ENCODE results near the gene ZNF664. TPM values are rescaled to one million over a fixed set of nuclear protein-coding genes. Genes with fewer than 3 reads are reported as not detected.

Gene ZNF664
- total and polyA plus RNA-seq, 2 of the 8 experiments (the other 6 are each of a cell fraction or from before 2014, with no cell fraction given), result 22.8 to 51.4 TPM

DNA sequence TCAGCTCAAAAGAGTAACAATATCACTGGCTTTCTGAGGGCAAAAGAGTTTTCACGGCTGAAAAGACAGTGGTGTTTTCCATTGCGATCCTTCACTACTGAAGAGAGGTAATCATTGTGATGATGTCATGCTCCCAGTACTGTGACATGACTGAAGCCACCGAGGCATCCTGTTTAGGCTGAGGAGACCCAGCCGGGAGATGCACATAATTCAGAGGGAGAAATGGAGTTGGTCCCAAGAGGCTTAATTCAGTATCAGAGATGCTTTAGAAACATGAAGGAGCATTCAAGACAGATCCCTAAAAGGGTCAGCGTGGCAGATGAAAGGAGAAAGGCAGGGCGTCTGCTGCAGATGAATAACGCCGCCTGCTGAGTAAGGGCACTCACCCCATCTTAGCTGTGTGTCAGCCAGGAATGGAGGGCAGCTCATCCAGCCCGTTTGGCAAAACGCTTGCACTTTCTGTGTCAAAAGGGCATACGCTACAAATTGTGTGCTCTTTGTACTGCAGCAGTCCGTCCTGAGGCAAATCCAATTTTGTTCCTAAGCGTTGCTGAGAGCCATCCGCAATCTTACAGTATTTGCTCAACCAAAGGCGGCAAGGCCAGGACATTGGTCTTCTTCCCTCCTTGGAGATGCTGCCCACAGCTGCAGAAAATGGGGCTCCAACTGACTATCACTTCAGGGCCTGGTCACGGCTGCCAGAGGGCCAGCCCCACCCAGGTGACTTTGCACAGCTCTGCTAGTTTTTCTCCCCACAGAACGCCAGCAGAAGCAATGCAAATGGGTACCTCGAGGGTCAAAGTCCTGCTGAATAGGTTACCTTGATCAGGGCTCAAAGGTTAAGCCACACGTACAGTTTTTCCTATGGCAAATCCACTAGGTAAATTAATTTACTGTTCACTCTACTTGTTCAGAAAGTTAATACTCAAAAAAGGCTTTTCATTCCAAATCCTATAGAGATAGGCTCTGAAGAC is 23.9 kb upstream of the ZNF664 start:
- DNase-seq (ENCODE audit: low read depth in 1 of 2, low spot score in 2 of 2), result no peak
- no peak overlapping the region for H3K14ac ChIP-seq (ENCODE audit: insufficient read length)
- no peak overlapping the region for H3K23ac ChIP-seq (ENCODE audit: insufficient read length)
- no peak overlapping the region for H2AK5ac ChIP-seq (ENCODE audit: low read depth, low read length)
- no peak overlapping the region for H2BK5ac ChIP-seq (ENCODE audit: low read depth, low read length)
- H3K4ac ChIP-seq (replicated peaks; ENCODE audit: insufficient read length, low read depth, low read length), result no peak overlapping the region
- no peaks in the 10 kb centered on the region for H3K36me3 ChIP-seq (ENCODE audit: control insufficient read depth in 2 of 4, insufficient read depth in 4 of 4, low read length in 3 of 4)
- no peak overlapping the region for H3K27ac ChIP-seq (ENCODE audit: low read depth, low read length)
- 86% methylated on average over 19 of the region's 19 CpGs; no CpG with 5 or more reads in 1 of the 2 experiments for WGBS, 2 experiments (ENCODE audit: extremely low coverage in 1 of 2, insufficient coverage in 1 of 2, insufficient read length in 1 of 2, insufficient replicate concordance in 2 of 2, low coverage in 1 of 2, low lambda C conversion rate in 2 of 2, missing lambda C conversion rate in 1 of 2)
- no peak overlapping the region for H3K18ac ChIP-seq (ENCODE audit: extremely low read depth, low read length)
- H2BK15ac ChIP-seq (ENCODE audit: low read length), result no peak overlapping the region
- ChIA-PET POLR2A (ENCODE audit: partially characterized antibody) (no interaction called here), CTCF (ENCODE audit: partially characterized antibody) (interaction anchor here (0.9 to 2.3 kb wide), 5 partner anchors 10 to 53 kb away, joined by 3 to 6 read pairs (median 4); no protein-coding TSS in a partner anchor)
- no peaks in the 10 kb centered on the region for H3K23me2 ChIP-seq (ENCODE audit: low read depth, low read length)
- H3K56ac ChIP-seq (replicated peaks; ENCODE audit: insufficient read length, low read depth, low read length), result no peak overlapping the region
- no peak overlapping the region for H3K9ac ChIP-seq (replicated peaks in 1 of 4; ENCODE audit: extremely low read depth in 1 of 4, low read depth in 3 of 4, low read length in 3 of 4)
- H4K8ac ChIP-seq (ENCODE audit: extremely low read depth, insufficient read depth, low read length), result peak overlapping the region; percentile 48; the same call in 1 of the 2 replicates
- H3K4me1 ChIP-seq (replicated peaks in 1 of 4; ENCODE audit: control insufficient read depth in 3 of 4, insufficient read depth in 4 of 4, low read length in 3 of 4), result no peaks in the 10 kb centered on the region
- H2BK120ac ChIP-seq (replicated peaks; ENCODE audit: low read depth, low read length), result no peak overlapping the region
- no peak for FAIRE-seq
- H2BK12ac ChIP-seq (ENCODE audit: low read depth, low read length), result no peak overlapping the region
- H4K20me1 ChIP-seq (replicated peaks in 1 of 2; ENCODE audit: control insufficient read depth in 1 of 2, insufficient read depth in 2 of 2, low read length in 2 of 2), result no peaks in the 10 kb centered on the region
- H3K79me1 ChIP-seq (ENCODE audit: low read depth, low read length), result no peaks in the 10 kb centered on the region
- no peak overlapping the region for H4K91ac ChIP-seq (replicated peaks; ENCODE audit: insufficient read length, low read length)
- no peak overlapping the region for H2BK20ac ChIP-seq (ENCODE audit: low read length)
- no peak overlapping the region for H2AFZ ChIP-seq (ENCODE audit: low read length)
- no peak overlapping the region for H3K4me2 ChIP-seq (ENCODE audit: insufficient read depth in 1 of 2, low read depth in 2 of 2, low read length in 2 of 2)
- H3K9me3 ChIP-seq (ENCODE audit: insufficient read depth in 2 of 2, low read depth in 1 of 2, low read length in 1 of 2), result no peaks in the 10 kb centered on the region; a peak in 1 of 4 replicates
- H3K79me2 ChIP-seq (ENCODE audit: control insufficient read depth in 1 of 2, insufficient read depth in 2 of 2, low read length in 2 of 2), result no peaks in the 10 kb centered on the region
- no peak overlapping the region for H3K4me3 ChIP-seq (ENCODE audit: extremely low read depth in 1 of 4, insufficient read depth in 2 of 4, low read depth in 3 of 4, low read length in 4 of 4)
- no peak overlapping the region for H4K5ac ChIP-seq (ENCODE audit: insufficient read length, low read depth, low read length)
- peaks cover 0 to 11% (median 3%) of the 10 kb centered on the region in 4 experiments; a peak in 4 of 7 replicates for H3K27me3 ChIP-seq (replicated peaks in 1 of 4; ENCODE audit: control insufficient read depth in 3 of 4, extremely low read depth in 1 of 4, insufficient read depth in 3 of 4, low read length in 3 of 4)
- no peak for TF ChIP-seq RFX5 (IDR thresholded peaks at IDR 0.05; ENCODE audit: borderline replicate concordance, low read depth, low read length)
- TF ChIP-seq ZNF274 (IDR thresholded peaks at IDR 0.05; ENCODE audit: borderline replicate concordance, extremely low read depth, low read length), result no peak
- TF ChIP-seq SP4 (IDR thresholded peaks at IDR 0.05; ENCODE audit: low read length), result no peak
- no peak for TF ChIP-seq RNF2 (IDR thresholded peaks at IDR 0.05; ENCODE audit: borderline replicate concordance, low read depth, low read length, missing control alignments, poor library complexity, severe bottlenecking)
- TF ChIP-seq MAFK (IDR thresholded peaks at IDR 0.05; ENCODE audit: low read depth, low read length), result no peak
- no peak for TF ChIP-seq TAF7 (optimal IDR thresholded peaks at IDR 0.05; ENCODE audit: borderline replicate concordance, low read depth, low read length)
- TF ChIP-seq, protein P1, sequence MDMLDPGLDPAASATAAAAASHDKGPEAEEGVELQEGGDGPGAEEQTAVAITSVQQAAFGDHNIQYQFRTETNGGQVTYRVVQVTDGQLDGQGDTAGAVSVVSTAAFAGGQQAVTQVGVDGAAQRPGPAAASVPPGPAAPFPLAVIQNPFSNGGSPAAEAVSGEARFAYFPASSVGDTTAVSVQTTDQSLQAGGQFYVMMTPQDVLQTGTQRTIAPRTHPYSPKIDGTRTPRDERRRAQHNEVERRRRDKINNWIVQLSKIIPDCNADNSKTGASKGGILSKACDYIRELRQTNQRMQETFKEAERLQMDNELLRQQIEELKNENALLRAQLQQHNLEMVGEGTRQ (IDR thresholded peaks at IDR 0.05; ENCODE audit: low read length), result no peak
- no peak for TF ChIP-seq SP1 (IDR thresholded peaks at IDR 0.05; ENCODE audit: low read depth, low read length)
- TF ChIP-seq BACH1 (IDR thresholded peaks at IDR 0.05; ENCODE audit: low read length), result no peak
- no peak for TF ChIP-seq EP300 (IDR thresholded peaks at IDR 0.05; ENCODE audit: borderline replicate concordance in 1 of 2, low read depth in 2 of 2, low read length in 2 of 2)
